Endothelial cell of umbilical vein (primary cell): ENCODE measurements around the gene CHIC2. TPM values are rescaled to one million over a fixed set of nuclear protein-coding genes. Genes with fewer than 3 reads are reported as not detected.

Experiments used
- BruUV-seq: library from RNA; stranded (reverse); fragments of 400-500 nt; replicated peaks from 2 replicates; lab custom pipeline; 2021; lab: Mats Ljungman, UMichigan
- CTCF ChIA-PET: fragments of 300-600, 350-600 bp; sonication (Branson Sonifier 250); formaldehyde crosslinking; loops from one replicate; lab custom pipeline; 2021; ENCODE audit warnings: antibody characterized with exemption, inconsistent platforms; lab: Charles Lee
- POLR2A ChIA-PET: fragments of 300-600, 350-600 bp; sonication (Branson Sonifier 250); formaldehyde crosslinking; loops from one replicate; lab custom pipeline; 2021; ENCODE audit warnings: antibody characterized with exemption, inconsistent platforms; lab: Charles Lee
- DNase-seq: peaks from one replicate; pipeline ENCODE4 v3.0.0-alpha.2; 2011; ENCODE audit warnings: low read depth, low spot score
- FAIRE-seq: peaks from 2 replicates; lab custom pipeline; 2011; peaks lifted over from hg19 to GRCh38; lab: Jason Lieb, UNC
- H2AFZ ChIP-seq: 2 replicates; pipeline ENCODE4 v1.6.0; 2012; ENCODE audit warnings: low read depth, low read length, control low read depth, inconsistent platforms
- H3K27ac ChIP-seq: 2 replicates; pipeline ENCODE4 v1.5.1; 2011; ENCODE audit warnings: low read depth, mild to moderate bottlenecking, control low read depth, low read length, moderate library complexity; ENCODE audit not compliant: insufficient read depth
- H3K27me3 ChIP-seq, 2 experiments: 2 replicates each; pipeline versions ENCODE4 v1.6.0 to v1.6.1; 2011; ENCODE audit warnings: low read length in 2 of 2, mixed read lengths in 1 of 2; ENCODE audit not compliant: control insufficient read depth in 2 of 2, insufficient read depth in 2 of 2
- H3K36me3 ChIP-seq, 2 experiments: 2 replicates in 1 of 2; 3 replicates in 1 of 2; pipeline ENCODE4 v1.5.1; 2011; ENCODE audit warnings: low read length in 2 of 2, mild to moderate bottlenecking in 1 of 2, moderate library complexity in 1 of 2; ENCODE audit not compliant: control insufficient read depth in 2 of 2, insufficient read depth in 2 of 2; ENCODE audit errors: extremely low read depth in 1 of 2
- H3K4me1 ChIP-seq: 3 replicates; pipeline ENCODE4 v1.5.1; 2011; ENCODE audit warnings: mild to moderate bottlenecking, low read length; ENCODE audit not compliant: control insufficient read depth, insufficient read depth; ENCODE audit errors: extremely low read depth
- H3K4me2 ChIP-seq: 2 replicates; pipeline ENCODE4 v1.6.1; 2011; ENCODE audit warnings: low read length, control low read depth, mixed read lengths; ENCODE audit not compliant: insufficient read depth
- H3K4me3 ChIP-seq, 3 experiments: fragments of 200-600 bp in 1 of 3; sonication (generic), shearing (Covaris generic) in 1 of 3; replicated peaks in 1 of 3; 2 replicates each; pipeline ENCODE4 v1.5.1; 2011 to 2016; ENCODE audit warnings: control low read depth in 3 of 3, low read length in 3 of 3, mild to moderate bottlenecking in 2 of 3, inconsistent platforms in 1 of 3, low read depth in 1 of 3, moderate library complexity in 1 of 3; ENCODE audit not compliant: insufficient read depth in 1 of 3
- H3K79me2 ChIP-seq: 2 replicates; pipeline ENCODE4 v1.6.0; 2012; ENCODE audit warnings: low read length, inconsistent platforms; ENCODE audit not compliant: control insufficient read depth, insufficient read depth
- H3K9ac ChIP-seq: replicated peaks from 2 replicates; pipeline ENCODE3; 2011; ENCODE audit warnings: low read length, control low read depth; ENCODE audit not compliant: insufficient read depth; ENCODE audit errors: extremely low read depth
- H3K9me1 ChIP-seq: replicated peaks from 3 replicates; pipeline ENCODE4 v1.6.0; 2011; ENCODE audit warnings: mild to moderate bottlenecking, low read length; ENCODE audit not compliant: control insufficient read depth, insufficient read depth; ENCODE audit errors: extremely low read depth
- H3K9me3 ChIP-seq: replicated peaks from 2 replicates; pipeline ENCODE4 v1.5.1; 2012; ENCODE audit warnings: low read length, inconsistent platforms; ENCODE audit not compliant: control insufficient read depth, insufficient read depth
- H4K20me1 ChIP-seq: replicated peaks from 2 replicates; pipeline ENCODE3; 2011; ENCODE audit warnings: mild to moderate bottlenecking, low read length; ENCODE audit not compliant: control insufficient read depth, insufficient read depth; ENCODE audit errors: extremely low read depth
- CTCF ChIP-seq, 2 donors: IDR thresholded peaks; 1 replicate in 1 of 2; 2 replicates in 1 of 2; pipeline ENCODE4 v1.5.1; 2011; ENCODE audit warnings: low read length in 2 of 2, mild to moderate bottlenecking in 2 of 2, moderate library complexity in 2 of 2, control low read depth in 1 of 2, inconsistent platforms in 1 of 2, low read depth in 1 of 2; ENCODE audit not compliant: insufficient read depth in 1 of 2; ENCODE audit errors: extremely low read depth in 1 of 2
- EZH2 ChIP-seq: IDR thresholded peaks from 2 replicates; pipeline ENCODE4 v1.6.1; 2012; ENCODE audit warnings: borderline replicate concordance, low read depth, mild to moderate bottlenecking, moderate library complexity, low read length, inconsistent platforms; ENCODE audit not compliant: severe bottlenecking
- FOS ChIP-seq: IDR thresholded peaks from 2 replicates; pipeline ENCODE4 v1.6.1; 2011; ENCODE audit warnings: mild to moderate bottlenecking, low read length, moderate library complexity, borderline replicate concordance; ENCODE audit not compliant: insufficient read depth
- GATA2 ChIP-seq: IDR thresholded peaks from 2 replicates; pipeline ENCODE4 v1.7.0; 2011; ENCODE audit warnings: low read depth, mild to moderate bottlenecking, moderate library complexity, mixed read lengths, low read length; ENCODE audit not compliant: insufficient read length, insufficient read depth
- JUN ChIP-seq: IDR thresholded peaks from 2 replicates; pipeline ENCODE4 v1.6.1; 2011; ENCODE audit warnings: borderline replicate concordance, low read depth; ENCODE audit not compliant: insufficient read length, insufficient read depth
- MAX ChIP-seq: IDR thresholded peaks from 2 replicates; pipeline ENCODE4 v1.6.1; 2011; ENCODE audit not compliant: insufficient read depth, insufficient read length
- MYC ChIP-seq: IDR thresholded peaks from one replicate; pipeline ENCODE4 v1.6.1; 2011; ENCODE audit warnings: mild to moderate bottlenecking, low read depth, low read length
- POLR2A ChIP-seq: IDR thresholded peaks from 2 replicates; pipeline ENCODE4 v1.6.1; 2012; ENCODE audit warnings: low read depth, mild to moderate bottlenecking, control low read depth, low read length
- POLR2AphosphoS5 ChIP-seq: IDR thresholded peaks from 2 replicates; pipeline ENCODE4 v1.6.1; 2012; ENCODE audit warnings: low read depth, mild to moderate bottlenecking, control low read depth, low read length, moderate library complexity; ENCODE audit not compliant: insufficient read depth
- dilution Hi-C: fragments of 300-500 bp; cut with MboI; formaldehyde crosslinking; loops from one replicate; pipeline ENCODE4 v1.15.0; 2019; ENCODE audit warnings: low sequenced_read_pairs; ENCODE audit not compliant: extremely low pct_ligation_motif_present
- intact Hi-C: fragments of 100-400 bp; cut with micrococcal nuclease; formaldehyde crosslinking; loops from one replicate; pipeline ENCODE4 v1.10.0; 2022
- polyA plus RNA-seq, 4 experiments: library from polyadenylated mRNA; depleted of rRNA in 3 of 4; stranded (reverse) in 3 of 4; unstranded in 1 of 4; fragments of >200 nt; gene quantifications; 2 replicates each; pipeline versions ENCODE4 v1.2.1 to v1.2.3, GENCODE V29; 2011 to 2012; ENCODE audit warnings: missing spikeins in 1 of 4
- total RNA-seq: library from RNA; stranded (reverse); gene quantifications from 2 replicates; pipeline ENCODE4 v1.2.3, GENCODE V29; 2021

CHIC2 gene
- total and polyA plus RNA-seq, 2 donors (not counting 3 experiments of a cell fraction or from before 2014, with no cell fraction given), result 27.4 to 43.3 TPM

- DNase-seq, result no peak
- H4K20me1 ChIP-seq, result no peaks in the 10 kb centered on the region
- ChIA-PET POLR2A (no interaction called here), CTCF (no interaction called here)
- no peaks in the 10 kb centered on the region for H3K79me2 ChIP-seq
- TF ChIP-seq GATA2 (no peak), MAX (no peak), POLR2AphosphoS5 (no peak), POLR2A (no peak), MYC (no peak), FOS (no peak), CTCF (IDR thresholded peaks at IDR 0.05; ENCODE audit: extremely low read depth in 1 of 2, insufficient read depth in 1 of 2, low read depth in 1 of 2, low read length in 2 of 2) (no peak), EZH2 (no peak), JUN (no peak)
- no peak for FAIRE-seq
- H3K9me1 ChIP-seq, result no peaks in the 10 kb centered on the region
- no TSS peak for BruUV-seq
- no peaks in the 10 kb centered on the region for H3K36me3 ChIP-seq
- no peak overlapping the region for H2AFZ ChIP-seq
- H3K27me3 ChIP-seq, result peaks cover 13 to 16% of the 10 kb centered on the region in 2 experiments
- dilution Hi-C loops (no loop called here), intact Hi-C loops (no loop called here)
- H3K4me2 ChIP-seq, result no peak overlapping the region
- H3K4me1 ChIP-seq, result peaks cover 14% of the 10 kb centered on the region
- H3K4me3 ChIP-seq, result no peak overlapping the region
- no peaks in the 10 kb centered on the region for H3K9me3 ChIP-seq
- no peak overlapping the region for H3K9ac ChIP-seq
- H3K27ac ChIP-seq, result no peak overlapping the region
Observed at GRCh38 chr4:54089875-54090274, 25.5 kb upstream of the CHIC2 start.
